Subcutaneous abdominal adipose tissue (tissue), 5 donors: ENCODE measurements around the gene PARD3.

Experiments used
- H3K27ac ChIP-seq: one replicate; pipeline ENCODE4 v1.7.0; 2013; ENCODE audit warnings: low read depth, mild to moderate bottlenecking, inconsistent platforms, low read length, moderate library complexity
- H3K27me3 ChIP-seq, 5 donors: one replicate each; pipeline ENCODE4 v1.7.0; 2013; ENCODE audit warnings: low read length in 5 of 5, inconsistent platforms in 1 of 5; ENCODE audit not compliant: control insufficient read depth in 5 of 5, insufficient read depth in 4 of 5
- H3K36me3 ChIP-seq, 5 donors: one replicate each; pipeline ENCODE4 v1.7.0; 2013; ENCODE audit warnings: low read length in 5 of 5; ENCODE audit not compliant: control insufficient read depth in 5 of 5, insufficient read depth in 5 of 5
- H3K4me1 ChIP-seq, 5 donors: one replicate each; pipeline ENCODE4 v1.7.0; 2013; ENCODE audit warnings: low read length in 5 of 5, mild to moderate bottlenecking in 3 of 5, moderate library complexity in 1 of 5; ENCODE audit not compliant: control insufficient read depth in 5 of 5, insufficient read depth in 5 of 5
- H3K4me3 ChIP-seq, 5 donors: one replicate each; pipeline ENCODE4 v1.7.0; 2013; ENCODE audit warnings: low read length in 5 of 5, low read depth in 1 of 5
- H3K9ac ChIP-seq, 5 donors: one replicate each; pipeline ENCODE4 v1.7.0; 2013; ENCODE audit warnings: low read length in 5 of 5, mild to moderate bottlenecking in 4 of 5, moderate library complexity in 3 of 5
- H3K9me3 ChIP-seq, 5 donors: one replicate each; pipeline ENCODE4 v1.7.0; 2013; ENCODE audit warnings: low read length in 5 of 5; ENCODE audit not compliant: control insufficient read depth in 5 of 5
- donor health status: healthy.
- donor health status: healthy.
- donor health status: healthy.
- donor health status: healthy.
- donor health status: healthy.

Gene PARD3

GRCh38 chr10:34260904-34261303, 554.2 kb downstream of the PARD3 start:
- Histone ChIP-seq H3K9me3 (no peaks in the 10 kb centered on the region), H3K27ac (no peak overlapping the region), H3K4me1 (no peaks in the 10 kb centered on the region), H3K4me3 (no peak overlapping the region), H3K9ac (no peak overlapping the region), H3K36me3 (no peaks in the 10 kb centered on the region), H3K27me3 (no peaks in the 10 kb centered on the region)

- Histone ChIP-seq H3K4me1 (no peaks in the 10 kb centered on the region), H3K36me3 (no peaks in the 10 kb centered on the region), H3K27ac (no peak overlapping the region), H3K4me3 (no peak overlapping the region), H3K9me3 (no peaks in the 10 kb centered on the region), H3K27me3 (no peaks in the 10 kb centered on the region), H3K9ac (no peak overlapping the region)
These were observed 558.9 kb downstream of the PARD3 start for GRCh38 chr10:34256216-34256615.

- Histone ChIP-seq H3K9me3 (no peaks in the 10 kb centered on the region), H3K27ac (no peak overlapping the region), H3K9ac (no peak overlapping the region), H3K4me3 (no peak overlapping the region), H3K4me1 (no peaks in the 10 kb centered on the region), H3K36me3 (no peaks in the 10 kb centered on the region), H3K27me3 (no peaks in the 10 kb centered on the region)
These were observed 560.1 kb downstream of the PARD3 start for GRCh38 chr10:34255035-34255434.

GRCh38 chr10:34254596-34254995, 560.5 kb downstream of the PARD3 start:
- Histone ChIP-seq H3K4me3 (no peak overlapping the region), H3K9ac (no peak overlapping the region), H3K27ac (no peak overlapping the region), H3K9me3 (no peaks in the 10 kb centered on the region), H3K27me3 (no peaks in the 10 kb centered on the region), H3K4me1 (no peaks in the 10 kb centered on the region), H3K36me3 (no peaks in the 10 kb centered on the region)

GRCh38 chr10:34252111-34252510, 563.0 kb downstream of the PARD3 start:
- H3K27ac ChIP-seq = no peak overlapping the region
- H3K9me3 ChIP-seq = no peaks in the 10 kb centered on the region
- H3K36me3 ChIP-seq = no peaks in the 10 kb centered on the region
- H3K9ac ChIP-seq = no peak overlapping the region
- no peaks in the 10 kb centered on the region for H3K4me1 ChIP-seq
- no peaks in the 10 kb centered on the region for H3K27me3 ChIP-seq
- no peak overlapping the region for H3K4me3 ChIP-seq

GRCh38 chr10:34251177-34251576, 563.9 kb downstream of the PARD3 start:
- H3K9ac ChIP-seq = no peak overlapping the region
- H3K9me3 ChIP-seq = no peaks in the 10 kb centered on the region
- no peaks in the 10 kb centered on the region for H3K36me3 ChIP-seq
- no peaks in the 10 kb centered on the region for H3K4me1 ChIP-seq
- H3K27me3 ChIP-seq = no peaks in the 10 kb centered on the region
- H3K27ac ChIP-seq = no peak overlapping the region
- H3K4me3 ChIP-seq = no peak overlapping the region

- Histone ChIP-seq H3K27me3 (no peaks in the 10 kb centered on the region), H3K9ac (no peak overlapping the region)
These were observed 564.4 kb downstream of the PARD3 start for GRCh38 chr10:34250722-34251121.

GRCh38 chr10:34249634-34250033, 565.5 kb downstream of the PARD3 start:
- Histone ChIP-seq H3K27me3 (no peaks in the 10 kb centered on the region), H3K9me3 (no peaks in the 10 kb centered on the region), H3K4me3 (no peak overlapping the region), H3K9ac (no peak overlapping the region), H3K36me3 (no peaks in the 10 kb centered on the region), H3K4me1 (no peaks in the 10 kb centered on the region), H3K27ac (no peak overlapping the region)

More at GRCh38 chr10:34250722-34251121, 564.4 kb downstream of the PARD3 start:
- no peak overlapping the region for H3K27ac ChIP-seq
- H3K36me3 ChIP-seq = no peaks in the 10 kb centered on the region
- H3K4me1 ChIP-seq = no peaks in the 10 kb centered on the region
- H3K4me3 ChIP-seq = no peak overlapping the region
- no peaks in the 10 kb centered on the region for H3K9me3 ChIP-seq

- no peaks in the 10 kb centered on the region for H3K27me3 ChIP-seq
- no peak overlapping the region for H3K4me3 ChIP-seq
- no peaks in the 10 kb centered on the region for H3K4me1 ChIP-seq
- H3K36me3 ChIP-seq = no peaks in the 10 kb centered on the region
- no peak overlapping the region for H3K9ac ChIP-seq
- no peak overlapping the region for H3K27ac ChIP-seq
- no peaks in the 10 kb centered on the region for H3K9me3 ChIP-seq
These were observed 567.5 kb downstream of the PARD3 start for GRCh38 chr10:34247560-34247959.

- Histone ChIP-seq H3K27me3 (no peaks in the 10 kb centered on the region), H3K4me3 (no peak overlapping the region), H3K36me3 (no peaks in the 10 kb centered on the region), H3K9me3 (no peaks in the 10 kb centered on the region), H3K4me1 (peaks cover 0 to 8% (median 5%) of the 10 kb centered on the region in 5 donors), H3K9ac (no peak overlapping the region), H3K27ac (no peak overlapping the region)
These were observed 570.2 kb downstream of the PARD3 start for GRCh38 chr10:34244756-34245484.
